Stimulated activated naive CD8-positive, alpha-beta T cell treated with anti-CD3 and anti-CD28 coated beads, Interleukin-15, Interleukin-2, amounts not matched to agents 100 U/mL and 50 U/mL, for 24 hours (primary cell): Measurements from ENCODE around the gene STAB2.

ENCODE experiments used
- ATAC-seq: fragments of 150-1000 bp; cut with Tn5 transposase; one replicate; pipeline ENCODE4 v1.10.0; 2021
- DNase-seq: peaks from one replicate; pipeline ENCODE4 v3.0.0; 2021

Gene STAB2

GRCh38 chr12:103691063-103691462 lies 104.0 kb downstream of the STAB2 start:
- DNase-seq (no peak), ATAC-seq (no peak)

- DNase-seq, result no peak
- ATAC-seq, result no peak
Measured at GRCh38 chr12:103696101-103696500, 109.0 kb downstream of the STAB2 start.

GRCh38 chr12:103697971-103698751 lies 111.1 kb downstream of the STAB2 start:
- ATAC-seq, result no peak
- DNase-seq, result no peak

- ATAC-seq (peak; percentile 70), DNase-seq (no peak)
Measured at GRCh38 chr12:103698752-103699560, 111.9 kb downstream of the STAB2 start.

GRCh38 chr12:103705098-103705497 lies 118.0 kb downstream of the STAB2 start:
- DNase-seq (no peak), ATAC-seq (no peak)

GRCh38 chr12:103705927-103706326 lies 118.9 kb downstream of the STAB2 start:
- ATAC-seq (no peak), DNase-seq (no peak)

GRCh38 chr12:103707446-103707845 lies 120.4 kb downstream of the STAB2 start:
- no peak for ATAC-seq
- DNase-seq, result no peak

GRCh38 chr12:103710544-103710943 lies 123.5 kb downstream of the STAB2 start:
- DNase-seq (no peak), ATAC-seq (no peak)

- no peak for ATAC-seq
Measured at GRCh38 chr12:103712216-103712615, 125.1 kb downstream of the STAB2 start.

GRCh38 chr12:103715494-103715893 lies 128.4 kb downstream of the STAB2 start:
- ATAC-seq (no peak), DNase-seq (no peak)

More at GRCh38 chr12:103712216-103712615, 125.1 kb downstream of the STAB2 start:
- no peak for DNase-seq

- DNase-seq, result no peak
- no peak for ATAC-seq
Measured at GRCh38 chr12:103716517-103717196, 129.6 kb downstream of the STAB2 start.

- DNase-seq (no peak), ATAC-seq (no peak)
Measured at GRCh38 chr12:103725398-103725797, 138.3 kb downstream of the STAB2 start.

GRCh38 chr12:103727638-103728037 lies 140.6 kb downstream of the STAB2 start:
- no peak for ATAC-seq
- DNase-seq, result no peak

- DNase-seq (no peak), ATAC-seq (no peak)
Measured at GRCh38 chr12:103728323-103728722, 141.2 kb downstream of the STAB2 start.

- no peak for DNase-seq
- ATAC-seq, result no peak
Measured at GRCh38 chr12:103729499-103729898, 142.4 kb downstream of the STAB2 start.

GRCh38 chr12:103731539-103731938 lies 144.5 kb downstream of the STAB2 start:
- DNase-seq, result no peak
- no peak for ATAC-seq

- DNase-seq, result no peak
- ATAC-seq, result no peak
Measured at GRCh38 chr12:103734863-103735262, 147.8 kb downstream of the STAB2 start.

- DNase-seq (no peak), ATAC-seq (no peak)
Measured at GRCh38 chr12:103735291-103735690, 148.2 kb downstream of the STAB2 start.

GRCh38 chr12:103736572-103736971 lies 149.5 kb downstream of the STAB2 start:
- ATAC-seq, result no peak

GRCh38 chr12:103737881-103738280 lies 150.8 kb downstream of the STAB2 start:
- DNase-seq (no peak), ATAC-seq (no peak)

More at GRCh38 chr12:103736572-103736971, 149.5 kb downstream of the STAB2 start:
- DNase-seq, result no peak

GRCh38 chr12:103742349-103742932 lies 155.4 kb downstream of the STAB2 start:
- DNase-seq (no peak), ATAC-seq (no peak)

GRCh38 chr12:103743788-103744187 lies 156.7 kb downstream of the STAB2 start:
- no peak for ATAC-seq
- no peak for DNase-seq
